Measurements from ENCODE around the gene ALDH1A2.

Gene ALDH1A2

DNA sequence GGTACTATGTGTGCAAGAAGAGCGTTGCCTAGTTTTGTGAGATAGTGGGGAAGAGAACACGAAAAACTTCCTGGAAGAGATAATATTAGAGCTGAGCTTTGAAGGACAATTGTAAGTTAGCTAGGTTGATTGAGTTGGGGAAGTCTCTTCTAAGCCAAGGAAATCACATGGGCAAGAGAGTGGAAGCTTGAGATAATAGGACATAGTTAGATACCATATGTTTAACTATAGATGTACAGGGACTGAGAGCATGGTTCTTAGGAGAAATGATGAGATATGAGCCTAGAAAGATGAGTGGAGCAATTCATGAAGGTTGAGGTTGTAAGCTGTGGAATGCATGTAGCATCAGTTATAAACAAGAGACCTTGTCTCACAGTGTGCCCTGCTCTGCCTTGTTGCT, 42.6 kb upstream of the ALDH1A2 start:
- Histone ChIP-seq H3K27ac (no peak overlapping the region), H3K4me3 (no peak overlapping the region)
- TF ChIP-seq, protein P1, sequence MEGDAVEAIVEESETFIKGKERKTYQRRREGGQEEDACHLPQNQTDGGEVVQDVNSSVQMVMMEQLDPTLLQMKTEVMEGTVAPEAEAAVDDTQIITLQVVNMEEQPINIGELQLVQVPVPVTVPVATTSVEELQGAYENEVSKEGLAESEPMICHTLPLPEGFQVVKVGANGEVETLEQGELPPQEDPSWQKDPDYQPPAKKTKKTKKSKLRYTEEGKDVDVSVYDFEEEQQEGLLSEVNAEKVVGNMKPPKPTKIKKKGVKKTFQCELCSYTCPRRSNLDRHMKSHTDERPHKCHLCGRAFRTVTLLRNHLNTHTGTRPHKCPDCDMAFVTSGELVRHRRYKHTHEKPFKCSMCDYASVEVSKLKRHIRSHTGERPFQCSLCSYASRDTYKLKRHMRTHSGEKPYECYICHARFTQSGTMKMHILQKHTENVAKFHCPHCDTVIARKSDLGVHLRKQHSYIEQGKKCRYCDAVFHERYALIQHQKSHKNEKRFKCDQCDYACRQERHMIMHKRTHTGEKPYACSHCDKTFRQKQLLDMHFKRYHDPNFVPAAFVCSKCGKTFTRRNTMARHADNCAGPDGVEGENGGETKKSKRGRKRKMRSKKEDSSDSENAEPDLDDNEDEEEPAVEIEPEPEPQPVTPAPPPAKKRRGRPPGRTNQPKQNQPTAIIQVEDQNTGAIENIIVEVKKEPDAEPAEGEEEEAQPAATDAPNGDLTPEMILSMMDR (IDR thresholded peaks at IDR 0.05): no peak
- no peak for DNase-seq (ENCODE audit: low spot score)

DNA sequence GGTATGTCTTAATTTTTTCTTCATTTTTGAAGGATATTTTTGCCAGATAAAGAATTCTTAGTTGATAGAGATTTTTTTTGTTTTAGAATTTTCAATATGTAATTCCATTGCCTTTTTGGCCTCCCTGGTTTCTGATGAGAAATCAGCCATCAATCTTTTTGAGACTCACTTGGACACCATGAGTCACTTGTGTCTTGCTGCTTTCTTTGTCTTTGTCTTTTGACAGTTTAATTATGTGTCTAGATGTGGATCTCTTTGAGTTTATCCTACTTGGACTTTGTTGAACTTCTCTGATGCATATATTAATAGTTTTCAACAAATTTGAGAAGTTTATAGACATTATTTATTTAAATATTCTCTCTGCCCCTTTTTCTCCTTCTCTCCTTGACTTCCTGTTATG, 38.0 kb upstream of the ALDH1A2 start:
- H3K4me3 ChIP-seq: no peak overlapping the region
- TF ChIP-seq, protein P1 (IDR thresholded peaks at IDR 0.05): no peak
- H3K27ac ChIP-seq: no peak overlapping the region
- DNase-seq (ENCODE audit: low spot score): no peak

DNA sequence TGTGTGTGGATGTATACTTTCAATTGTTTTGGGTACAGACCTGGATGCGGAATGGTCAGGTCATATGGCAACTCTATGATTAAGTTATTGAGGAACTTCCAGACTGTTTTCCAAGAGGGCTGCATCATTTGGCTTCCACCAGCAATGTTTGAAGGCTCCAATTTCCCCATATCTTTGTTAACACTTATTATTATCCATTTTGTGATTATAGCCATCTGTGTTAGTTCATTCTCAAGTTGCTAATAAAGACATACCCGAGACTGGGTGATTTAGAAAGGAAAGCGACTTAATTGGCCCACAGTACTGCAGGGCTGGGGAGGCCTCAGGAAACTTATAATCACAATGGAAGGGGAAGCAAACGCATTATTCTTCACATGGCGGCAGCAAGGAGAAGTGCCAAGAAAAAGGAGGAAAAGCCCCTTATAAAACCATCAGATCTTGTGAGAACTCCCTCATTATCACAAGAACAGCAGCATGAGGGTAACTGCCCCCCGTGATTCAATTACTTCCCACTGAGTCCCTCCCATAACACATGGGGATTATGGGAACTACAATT, 31.1 kb upstream of the ALDH1A2 start:
- no peak overlapping the region for H3K27ac ChIP-seq
- no peak for DNase-seq (ENCODE audit: low spot score)
- TF ChIP-seq, protein P1 (IDR thresholded peaks at IDR 0.05): no peak
- no peak overlapping the region for H3K4me3 ChIP-seq

DNA sequence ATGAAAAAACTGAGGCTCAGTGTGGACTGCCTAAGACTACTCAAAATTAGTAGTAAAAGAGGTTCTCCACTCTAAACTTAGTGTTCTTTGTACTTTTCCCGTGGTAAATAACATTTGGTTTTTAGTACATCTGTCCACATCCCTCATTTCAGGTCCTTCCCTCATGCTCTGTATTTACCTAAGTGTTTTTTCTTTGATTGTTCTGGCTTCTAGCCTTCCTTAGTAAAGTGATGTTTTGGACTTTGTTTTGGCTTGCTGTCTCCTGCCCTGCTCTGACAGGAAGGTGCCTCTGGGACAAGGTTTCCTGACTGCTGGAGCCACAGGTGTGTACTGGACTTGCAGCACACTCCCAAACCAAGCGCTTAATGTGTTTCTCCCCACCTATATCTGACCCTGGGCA, 29.9 kb upstream of the ALDH1A2 start:
- no peak for DNase-seq (ENCODE audit: low spot score)
- TF ChIP-seq, protein P1 (IDR thresholded peaks at IDR 0.05): no peak
- no peak overlapping the region for H3K27ac ChIP-seq
- no peak overlapping the region for H3K4me3 ChIP-seq

GRCh38 chr15:58087871-58088270, 22.4 kb upstream of the ALDH1A2 start:
- H3K27ac ChIP-seq: no peak overlapping the region
- DNase-seq (ENCODE audit: low spot score): no peak
- no peak overlapping the region for H3K4me3 ChIP-seq
- TF ChIP-seq, protein P1 (IDR thresholded peaks at IDR 0.05): no peak

DNA sequence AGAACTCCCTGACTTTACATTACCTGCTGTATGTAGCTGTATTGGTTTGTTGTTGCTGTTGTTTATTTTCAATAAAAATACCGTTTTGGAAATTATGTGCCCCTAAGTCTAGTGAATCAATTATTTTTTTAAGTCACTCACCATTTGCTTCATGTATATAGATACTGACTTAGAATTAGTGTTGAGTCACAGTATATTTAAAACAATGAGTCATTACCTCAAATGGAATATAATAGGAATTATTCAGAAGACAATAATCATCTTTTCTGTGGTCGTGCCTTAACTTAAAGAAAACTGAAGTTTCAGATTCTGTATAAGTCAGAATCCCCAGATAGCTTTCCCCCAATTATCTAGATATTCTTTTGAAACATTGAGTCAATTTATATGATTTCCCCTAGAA, 21.0 kb upstream of the ALDH1A2 start:
- no peak for DNase-seq (ENCODE audit: low spot score)
- H3K27ac ChIP-seq: no peak overlapping the region
- TF ChIP-seq, protein P1 (IDR thresholded peaks at IDR 0.05): no peak
- H3K4me3 ChIP-seq: no peak overlapping the region

DNA sequence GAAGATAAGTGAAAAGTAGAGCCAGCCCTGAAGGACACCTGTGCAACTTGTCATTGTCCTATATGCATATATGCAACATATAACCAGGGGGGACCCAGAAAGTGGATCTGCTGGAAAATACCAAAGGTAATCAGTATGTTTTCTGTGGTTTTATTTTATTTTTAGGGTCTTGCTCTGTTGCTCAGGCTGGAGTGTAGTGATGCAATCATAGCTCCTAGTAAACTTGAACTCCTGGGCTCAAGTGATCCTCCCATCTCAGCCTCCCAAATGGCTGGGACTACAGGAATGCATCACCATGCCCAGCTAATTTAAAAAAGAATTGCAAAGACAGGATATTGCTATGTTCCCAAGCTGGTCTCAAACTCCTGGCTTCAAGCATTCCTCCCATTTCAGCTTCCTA, 18.0 kb upstream of the ALDH1A2 start:
- TF ChIP-seq, protein P1 (IDR thresholded peaks at IDR 0.05): no peak
- no peak overlapping the region for H3K27ac ChIP-seq
- DNase-seq (ENCODE audit: low spot score): no peak
- no peak overlapping the region for H3K4me3 ChIP-seq

All from coronary artery (tissue), 2 donors.